Activated T-helper 9 cell treated with anti-CD3 and anti-CD28 coated beads, Interleukin-2, amount 50 U/mL, for 16 hours (primary cell): ENCODE results near the gene LTBP1.

Experiments
- DNase-seq: peaks from one replicate; pipeline ENCODE4 v3.0.0-alpha.2; 2020; ENCODE audit warnings: low read depth

Gene LTBP1

DNA sequence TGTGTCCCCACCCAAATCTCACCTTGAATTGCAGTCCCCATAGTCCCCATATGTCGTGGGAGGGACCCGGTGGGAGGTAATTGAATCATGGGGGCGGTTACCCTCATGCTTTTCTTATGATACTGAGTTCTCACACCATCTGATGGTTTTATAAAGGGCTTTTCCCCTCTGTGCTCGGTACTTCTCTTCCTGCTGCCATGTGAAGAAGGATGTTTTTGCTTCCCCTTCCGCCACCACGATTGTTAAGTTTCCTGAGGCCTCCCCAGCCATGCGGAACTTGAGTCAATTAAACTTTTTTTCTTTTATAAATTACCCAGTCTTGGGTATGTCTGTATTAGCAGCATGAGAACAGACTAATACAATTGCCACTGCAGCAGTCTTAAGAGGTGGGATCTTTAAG is 134.9 kb downstream of the LTBP1 start:
- no peak for DNase-seq

DNA sequence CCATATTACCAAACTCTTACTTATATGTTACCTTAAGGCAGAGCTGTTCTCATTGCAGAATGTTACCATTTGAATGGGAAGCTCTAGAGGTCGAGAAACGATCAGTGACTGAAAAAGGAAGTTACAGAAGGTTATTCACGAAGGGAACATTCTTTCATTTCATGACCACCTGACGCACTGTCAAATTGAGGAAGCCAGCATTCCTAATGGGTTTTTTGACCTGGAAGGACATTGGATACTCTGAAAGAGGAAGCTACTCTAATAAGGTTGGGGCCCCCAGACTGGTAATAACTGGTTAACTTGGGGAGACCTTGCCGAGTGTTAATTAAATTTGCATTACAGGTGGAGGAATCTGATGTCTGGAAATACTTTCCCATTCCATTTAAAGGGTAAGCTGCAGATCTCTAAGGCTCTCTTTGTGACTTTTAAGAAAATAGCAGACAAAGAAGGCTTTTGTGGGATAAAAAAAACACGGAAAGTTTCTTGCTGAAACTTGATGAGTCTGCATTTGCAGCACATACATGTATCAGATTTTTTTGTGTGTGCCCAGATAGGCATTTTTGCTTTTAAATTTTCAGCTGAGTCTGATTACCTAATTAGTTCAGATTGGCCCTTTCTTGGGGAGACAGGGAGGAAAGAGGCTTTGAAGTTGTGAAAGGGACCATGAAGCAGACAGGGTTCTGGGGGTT is 137.1 kb downstream of the LTBP1 start:
- no peak for DNase-seq

DNA sequence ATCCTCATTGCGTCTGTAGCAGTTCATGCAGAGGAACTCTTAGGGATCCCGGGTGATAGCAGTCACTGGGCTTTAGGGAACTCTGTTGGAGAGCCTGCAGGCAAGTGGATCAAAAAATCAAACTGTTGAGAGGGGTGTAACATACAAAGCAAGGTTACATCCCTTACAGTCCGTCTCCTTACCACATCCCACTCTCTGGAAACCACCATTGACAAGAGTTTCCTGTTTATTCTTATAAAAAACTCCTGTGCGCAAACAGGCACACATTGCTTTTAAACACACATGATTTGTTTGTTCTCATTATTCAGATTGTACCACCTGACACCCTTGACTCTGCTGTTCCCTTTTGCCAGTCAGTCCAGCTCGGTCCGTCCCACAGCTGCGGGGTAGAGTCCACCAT is 137.7 kb downstream of the LTBP1 start:
- DNase-seq, result no peak

DNA sequence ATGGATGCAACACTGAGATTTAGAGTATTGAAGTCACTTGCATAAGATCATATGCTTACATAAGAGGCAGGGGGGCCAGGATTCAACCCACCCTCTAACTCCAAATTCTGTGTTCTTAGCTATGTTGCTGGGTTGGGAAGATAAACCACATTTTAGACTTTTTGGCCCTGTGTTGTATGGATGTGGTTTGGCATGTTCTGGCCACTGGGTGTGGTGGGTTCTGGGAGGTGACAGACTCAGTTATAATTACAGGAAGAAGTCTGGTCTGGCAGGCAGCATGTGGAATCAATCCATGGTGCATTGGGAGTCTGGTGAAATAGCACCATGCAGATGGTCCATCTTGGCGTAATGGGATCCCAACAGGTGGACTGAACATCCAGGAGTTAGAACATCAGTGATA is 138.9 kb downstream of the LTBP1 start:
- no peak for DNase-seq

DNA sequence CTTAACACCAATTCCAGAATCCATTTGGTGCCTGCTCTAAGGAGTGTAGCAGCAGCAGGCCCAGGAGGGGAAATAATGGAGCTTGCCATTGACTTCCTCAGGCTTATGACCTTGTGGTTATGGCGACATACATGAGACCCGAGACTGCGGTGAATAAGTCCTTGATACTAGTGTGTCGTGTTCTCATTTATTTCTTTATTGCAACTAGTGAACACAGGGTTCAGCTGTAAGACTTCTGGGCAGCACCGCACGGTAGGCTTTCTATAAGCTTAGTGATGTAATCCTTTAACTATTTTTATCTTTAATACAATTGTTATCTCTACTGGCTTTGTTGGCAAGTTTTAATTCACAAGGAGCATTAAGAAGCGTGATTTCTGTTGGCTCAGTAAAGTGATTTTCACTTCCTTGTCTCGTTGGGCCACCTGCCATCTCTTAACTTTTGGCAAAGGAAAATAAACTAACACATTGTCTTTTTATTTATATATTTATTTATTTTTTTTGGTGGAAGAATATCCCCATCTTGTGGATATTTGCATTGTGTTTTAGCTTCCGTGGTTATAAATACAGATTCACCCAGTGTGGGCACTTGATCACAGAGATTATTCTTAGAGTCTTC is 139.8 kb downstream of the LTBP1 start:
- no peak for DNase-seq

DNA sequence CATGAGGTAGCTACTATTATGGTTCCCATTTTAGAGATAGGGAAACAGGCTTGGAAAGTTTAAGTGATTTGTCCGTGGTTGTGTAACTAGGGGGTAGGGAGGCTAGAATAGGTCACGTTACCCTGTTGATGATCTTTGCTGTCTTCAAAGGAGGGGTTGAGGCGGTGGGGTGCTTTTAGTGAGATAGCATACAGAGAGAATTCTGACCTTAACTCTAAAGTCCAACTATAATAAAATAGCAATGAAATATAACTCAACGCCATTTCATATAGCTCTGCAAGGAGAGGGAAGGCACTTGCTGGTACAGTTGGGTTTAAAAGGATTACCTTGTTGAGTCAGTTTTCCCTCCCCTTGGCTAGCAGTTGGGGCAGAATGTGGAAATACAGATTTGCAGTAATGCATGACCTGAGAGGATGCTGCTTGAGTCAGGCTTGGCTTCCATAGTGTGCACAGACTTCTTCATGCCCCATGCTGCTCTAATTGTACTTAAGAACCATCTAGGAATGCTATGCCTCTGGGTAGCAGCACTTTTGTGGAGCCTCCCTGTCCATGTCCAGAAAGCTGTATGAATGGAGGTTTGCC is 143.9 kb downstream of the LTBP1 start:
- no peak for DNase-seq

DNA sequence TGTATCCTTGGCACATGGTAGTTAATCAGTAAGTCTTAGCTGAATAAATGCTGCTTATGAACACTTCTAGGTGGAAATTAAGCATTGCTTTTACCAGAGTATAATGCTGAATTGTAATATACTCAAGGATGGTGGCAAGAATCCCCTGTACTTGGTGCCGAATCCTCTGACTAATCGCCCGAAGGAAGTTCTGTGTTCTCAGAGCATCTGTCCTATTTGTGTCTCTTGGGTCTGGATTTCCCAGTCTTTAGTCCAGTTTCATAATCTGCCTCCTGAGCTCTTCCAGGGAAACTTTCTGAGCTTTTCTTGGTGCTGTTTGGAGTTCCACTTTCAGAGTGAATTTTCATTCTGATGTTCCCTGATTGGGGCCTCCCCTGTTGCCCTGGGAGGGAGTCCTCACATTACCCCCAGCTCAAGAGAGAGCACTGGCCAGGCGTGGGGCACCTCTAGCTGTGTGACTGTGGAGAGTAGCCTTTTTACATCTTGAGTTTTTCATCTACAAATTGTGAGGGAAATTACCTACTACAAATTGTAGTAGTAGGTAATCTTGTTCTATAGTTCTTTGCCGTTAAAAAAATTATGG is 144.9 kb downstream of the LTBP1 start:
- no peak for DNase-seq

DNA sequence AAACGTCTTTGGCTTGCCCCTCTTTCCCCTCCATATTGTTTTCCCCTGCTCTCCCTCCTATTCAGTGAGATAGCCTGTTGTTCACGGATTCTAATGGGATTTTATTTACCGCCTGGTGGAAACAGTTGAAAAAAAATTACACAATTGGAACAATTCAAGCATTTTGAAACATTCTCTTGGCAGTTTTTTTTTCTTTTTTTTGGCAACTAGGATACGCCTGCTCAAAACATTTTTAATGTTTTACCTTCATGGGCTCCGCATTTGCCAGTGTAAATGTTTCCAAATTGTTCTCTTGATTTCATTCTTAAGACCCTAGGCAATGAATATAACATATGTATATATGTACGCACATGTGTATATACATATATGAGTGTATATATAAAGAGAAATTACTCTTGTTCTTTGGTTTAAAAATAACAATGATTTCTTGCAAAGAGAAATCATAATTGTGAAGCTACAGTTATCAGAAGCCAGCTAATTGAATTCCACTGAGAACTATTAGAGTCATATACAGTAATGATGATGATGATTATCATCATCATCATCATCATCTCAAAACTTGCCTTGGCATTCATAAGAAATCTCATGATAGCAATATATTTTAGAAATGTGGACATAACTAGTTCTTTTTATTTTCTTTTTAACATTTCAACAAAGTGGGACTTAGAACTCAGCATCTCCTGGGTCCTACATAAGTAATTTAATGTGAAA is 146.7 kb downstream of the LTBP1 start:
- no peak for DNase-seq

DNA sequence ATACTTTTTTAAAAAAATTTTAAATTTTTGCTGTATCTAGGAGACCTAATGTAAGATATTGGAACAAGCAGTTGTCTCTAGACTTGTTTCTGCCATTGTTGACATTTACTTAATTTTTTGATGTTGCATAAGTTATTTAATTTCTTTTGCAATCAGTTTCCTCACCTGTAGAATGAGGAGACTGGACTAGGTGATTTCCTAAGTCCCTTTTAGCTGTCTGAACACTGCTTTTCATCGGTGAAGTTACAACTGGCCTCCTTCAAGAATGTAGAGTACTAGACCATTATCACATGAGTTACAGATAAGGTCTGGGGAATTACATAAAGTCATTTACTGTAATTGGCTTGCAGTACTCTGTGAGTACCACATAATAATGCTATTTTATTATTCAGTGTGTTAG is 147.6 kb downstream of the LTBP1 start:
- DNase-seq, result no peak

DNA sequence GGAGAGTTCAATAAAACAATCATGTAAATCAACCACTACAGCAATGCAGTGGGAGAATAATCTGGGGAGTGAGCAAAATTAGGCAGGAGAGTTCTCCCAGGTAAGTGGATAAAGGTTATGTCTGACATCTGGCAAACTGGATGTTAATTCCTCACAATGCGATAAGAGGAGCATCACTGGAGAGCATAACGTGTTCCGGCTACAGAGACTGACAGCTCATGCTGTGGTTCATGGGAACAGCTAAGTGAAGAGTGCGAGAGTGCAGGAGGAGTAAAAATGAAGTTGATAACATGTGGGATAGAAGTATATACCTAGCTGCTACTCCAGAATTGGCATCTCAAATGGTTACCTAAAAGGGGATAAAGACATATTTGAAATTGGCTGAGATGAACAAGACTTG is 153.2 kb downstream of the LTBP1 start:
- DNase-seq, result no peak

DNA sequence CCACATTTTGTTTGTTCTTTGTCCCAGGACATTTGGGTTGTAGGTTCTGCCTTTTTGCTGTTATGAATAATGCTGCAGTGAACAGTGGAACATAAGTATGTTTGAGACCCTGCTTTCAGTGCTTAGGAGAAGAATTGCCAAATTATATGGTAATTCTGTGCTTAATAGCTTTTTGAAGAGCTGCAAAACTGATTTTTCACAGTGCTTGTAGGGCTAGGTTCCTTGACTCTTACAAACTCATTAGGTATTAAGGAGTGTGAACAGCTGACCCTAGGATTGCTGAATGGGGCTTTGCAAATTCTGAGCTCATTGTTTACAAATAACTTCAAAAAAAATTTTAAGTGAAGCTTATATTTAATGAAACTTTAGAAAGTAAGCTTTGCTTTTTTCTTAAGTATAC is 154.2 kb downstream of the LTBP1 start:
- no peak for DNase-seq

DNA sequence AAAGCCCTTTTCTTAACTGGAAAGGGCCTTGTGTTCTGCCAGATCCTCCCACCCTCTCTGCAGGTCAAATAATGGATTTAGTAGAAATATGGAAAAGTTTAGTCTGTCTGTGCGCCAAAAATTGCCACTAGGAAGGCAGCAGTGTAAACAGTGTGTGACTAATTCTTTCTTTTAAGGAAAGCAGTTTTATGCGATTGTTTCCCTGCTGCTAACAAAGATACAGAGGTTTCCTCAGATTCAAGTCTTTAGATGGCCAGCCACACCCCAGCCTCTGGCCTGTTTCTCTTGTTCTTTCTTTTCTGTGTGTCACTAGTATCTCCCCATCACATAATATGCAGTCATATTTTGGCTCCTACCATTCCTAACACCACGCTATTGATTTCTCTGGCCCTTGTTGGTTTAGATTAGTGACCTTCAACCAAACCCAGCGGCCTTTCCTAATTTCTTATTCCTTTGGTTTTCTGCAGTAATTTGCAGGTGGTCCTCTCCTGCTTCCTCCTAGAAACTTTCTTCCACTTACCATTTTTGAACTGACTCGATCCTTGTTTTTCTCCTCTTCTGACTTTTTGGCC is 157.4 kb downstream of the LTBP1 start:
- DNase-seq, result no peak

DNA sequence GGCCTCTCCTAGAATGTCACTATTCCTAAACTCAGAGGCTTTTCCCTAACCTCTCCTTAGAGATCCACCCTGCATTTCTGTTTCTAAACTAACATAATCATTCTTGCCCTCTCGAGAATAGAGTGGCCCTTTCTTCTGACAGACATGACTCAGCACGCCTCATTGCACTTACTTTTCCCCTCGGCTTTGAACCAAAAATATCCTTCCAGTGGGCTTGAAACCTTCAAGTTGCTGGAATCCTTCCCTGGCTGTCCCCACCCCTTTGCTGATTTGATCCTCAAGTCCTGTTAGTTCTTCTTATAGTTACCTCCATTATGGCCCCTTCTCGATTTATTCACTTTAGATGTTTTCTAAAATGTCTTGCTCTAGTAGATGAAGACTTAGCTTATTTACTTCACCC is 158.0 kb downstream of the LTBP1 start:
- DNase-seq, result no peak

DNA sequence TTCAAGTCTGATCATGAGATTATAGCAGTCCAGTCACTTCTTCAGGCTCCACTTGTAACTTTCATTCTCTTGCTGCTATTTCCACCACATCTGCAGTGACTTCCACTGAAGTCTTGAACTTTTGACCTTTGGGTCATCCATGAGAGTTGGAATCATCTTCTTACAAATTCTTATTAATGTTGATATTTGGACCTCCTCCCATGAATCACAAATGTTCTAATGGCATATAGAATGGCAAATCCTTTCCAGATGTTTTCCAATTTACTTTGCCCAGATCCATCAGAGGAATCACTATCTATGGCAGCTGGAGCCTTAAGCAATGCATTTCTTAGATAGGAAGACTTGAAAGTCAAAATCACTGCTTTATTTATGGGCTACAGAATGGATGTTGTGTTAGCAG is 159.4 kb downstream of the LTBP1 start:
- DNase-seq, result no peak

DNA sequence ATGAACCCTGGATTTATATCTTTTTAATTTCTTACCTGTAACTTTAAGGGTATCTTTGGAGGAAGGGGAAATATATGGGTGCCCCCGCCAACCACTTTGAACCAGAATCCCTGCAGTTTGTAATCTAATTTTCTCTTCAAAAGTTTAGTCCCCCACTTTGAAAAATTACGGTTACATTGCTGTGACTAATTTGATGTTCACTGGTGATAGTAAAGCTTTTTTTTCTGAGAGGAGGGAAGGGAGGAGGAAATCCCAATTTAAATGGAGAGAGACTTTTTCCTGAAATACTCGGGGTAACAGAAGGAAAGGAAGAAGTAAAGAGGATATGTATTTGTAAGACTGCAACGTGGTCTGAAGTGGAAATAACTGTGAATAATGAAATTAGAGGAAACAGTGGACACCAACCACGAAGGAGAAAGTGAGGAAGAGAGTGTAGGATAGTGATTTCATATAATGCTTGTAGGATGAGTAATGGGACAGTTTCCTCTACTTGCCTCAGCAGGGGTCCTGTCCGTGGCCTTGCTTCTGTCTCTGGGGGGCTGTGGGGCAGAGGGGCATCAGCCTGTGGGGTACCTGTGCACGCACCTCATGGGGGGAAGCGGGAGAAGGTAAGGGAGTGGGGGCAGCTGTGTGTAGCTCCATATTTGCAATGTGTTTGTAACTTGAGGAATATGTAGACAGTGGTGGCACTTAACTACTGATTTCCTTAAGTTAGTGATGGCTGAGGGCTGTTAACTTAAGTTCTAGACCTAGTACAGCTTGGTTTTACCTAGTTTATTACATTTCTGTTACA is 161.1 kb downstream of the LTBP1 start:
- no peak for DNase-seq

DNA sequence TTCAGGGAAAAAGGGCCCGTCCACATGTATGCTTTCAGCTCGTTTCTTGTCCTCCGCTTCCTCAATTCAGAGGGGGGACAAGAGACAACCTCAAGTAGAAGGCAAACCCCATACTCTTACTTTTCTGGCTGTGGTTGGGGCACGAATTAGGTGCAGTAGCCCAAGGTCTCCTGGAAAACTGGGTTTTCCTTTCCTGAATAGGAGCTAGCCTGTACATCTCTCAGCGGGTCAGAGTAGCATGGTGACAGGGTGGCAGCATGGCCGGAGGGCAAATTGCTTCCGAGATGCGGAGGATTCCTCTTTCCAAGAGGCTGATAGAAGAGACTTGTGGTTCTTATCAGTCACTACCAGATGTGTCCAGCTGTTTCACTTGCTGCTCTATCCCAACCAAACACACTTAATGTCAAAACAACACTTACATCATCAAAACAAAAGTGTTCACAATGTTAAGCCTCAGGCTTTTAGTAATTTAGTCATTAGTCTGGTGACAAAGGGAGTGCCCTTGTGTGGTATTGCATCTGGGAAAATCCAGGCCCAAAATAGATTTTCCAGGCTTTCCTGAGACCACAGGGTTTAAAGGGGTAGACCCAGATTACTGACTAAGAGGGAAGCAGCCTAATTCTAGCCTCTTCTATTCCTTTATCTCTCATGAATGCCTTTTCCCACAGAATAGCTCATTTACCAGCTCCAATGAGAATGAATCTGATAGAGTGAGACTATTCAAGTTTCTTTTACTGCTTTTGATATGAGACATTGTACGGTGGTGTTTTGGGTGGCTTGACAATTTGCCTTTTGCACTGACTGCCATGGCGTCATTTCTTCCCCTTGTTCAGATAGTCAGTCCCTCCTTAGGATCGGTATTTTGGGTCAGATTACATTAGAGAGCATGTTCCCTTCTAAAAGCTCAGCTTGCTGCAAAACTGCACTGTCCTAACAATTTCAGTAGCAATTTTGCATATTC is 162.0 kb downstream of the LTBP1 start:
- DNase-seq, result no peak

DNA sequence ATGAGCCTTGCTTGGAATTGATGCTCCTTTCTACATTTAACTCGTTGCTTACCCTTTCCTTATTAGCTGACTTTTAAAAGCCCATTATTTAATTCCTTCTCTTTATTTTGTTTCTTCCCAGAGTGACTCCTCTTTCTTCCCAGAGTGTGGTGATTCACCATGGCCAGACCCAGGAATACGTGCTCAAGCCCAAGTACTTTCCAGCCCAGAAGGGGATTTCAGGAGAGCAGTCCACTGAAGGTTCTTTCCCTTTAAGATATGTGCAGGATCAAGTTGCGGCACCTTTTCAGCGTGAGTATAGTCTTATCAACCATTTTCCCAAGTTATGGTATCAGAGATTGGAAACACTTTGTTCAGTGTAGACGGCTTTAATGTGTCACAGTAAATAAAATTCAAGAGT is 163.7 kb downstream of the LTBP1 start:
- no peak for DNase-seq

DNA sequence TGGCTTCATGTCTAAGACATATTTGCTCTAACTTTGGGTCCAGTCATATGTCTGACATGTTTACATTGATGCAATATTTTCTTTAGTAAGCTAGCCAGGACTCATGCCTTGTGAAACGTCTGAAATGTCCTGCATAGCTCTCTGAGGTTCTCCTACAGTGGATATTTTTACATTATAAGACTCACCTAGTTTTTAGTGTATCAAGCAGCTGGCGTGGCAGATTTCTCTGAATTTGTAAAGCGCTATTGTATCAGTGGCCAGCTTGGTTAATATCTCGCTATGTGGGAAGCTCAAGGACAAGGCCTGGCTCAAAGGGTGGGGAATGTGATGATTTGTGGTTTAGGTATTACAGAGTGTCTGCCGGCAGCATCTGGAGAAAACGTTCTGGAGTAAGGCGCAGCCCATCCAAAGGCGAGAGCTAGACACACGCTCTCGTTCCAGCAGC is 164.3 kb downstream of the LTBP1 start:
- DNase-seq, result no peak

DNA sequence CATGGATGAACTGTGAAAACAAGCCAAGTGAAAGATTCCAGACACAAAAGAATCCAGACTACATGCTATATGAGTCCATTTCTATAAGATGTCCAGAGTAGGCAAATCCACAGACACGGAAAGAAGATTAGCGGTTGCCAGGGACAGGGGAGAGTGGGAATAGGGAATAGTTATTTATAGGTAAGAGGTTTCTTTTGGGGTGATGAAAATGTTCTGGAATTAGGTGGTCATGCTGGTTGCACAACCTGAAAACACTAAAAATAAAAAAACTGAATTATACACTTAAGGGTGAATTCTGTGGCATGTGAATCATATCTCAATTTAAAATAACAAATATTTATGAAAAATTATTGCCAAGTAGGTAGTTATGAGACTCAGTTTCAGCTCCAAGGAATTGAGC is 168.4 kb downstream of the LTBP1 start:
- no peak for DNase-seq

DNA sequence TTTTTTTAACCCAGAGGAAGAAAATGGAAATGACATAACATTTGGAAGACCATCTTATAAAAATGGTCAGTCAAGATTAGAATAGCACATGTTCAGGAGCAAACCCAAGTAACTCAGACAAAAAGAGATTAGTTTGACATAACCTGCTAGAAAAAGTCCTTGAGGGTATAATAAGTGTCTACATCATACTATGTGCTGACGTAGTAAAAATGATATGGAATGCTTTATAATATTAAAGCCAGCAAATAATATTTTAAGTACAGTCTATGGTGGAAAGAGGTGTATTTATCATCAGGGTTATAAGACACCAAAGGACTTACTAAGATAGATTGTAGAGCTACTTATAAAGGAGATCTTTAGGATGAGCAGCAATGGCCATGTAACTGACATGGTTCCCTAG is 169.0 kb downstream of the LTBP1 start:
- no peak for DNase-seq
